GM19397 (cell line): ENCODE results near the gene ATP2B1.
"Not testable (repeated sequence)": the region's sequence is repeated elsewhere in the genome, so short reads cannot be mapped to it uniquely, and the experiment has no call there.

ENCODE experiments used
- ATAC-seq: cut with Tn5 transposase; IDR thresholded peaks from one replicate; pipeline ENCODE4 v1.9.1; 2021; ENCODE audit warnings: mild to moderate bottlenecking, moderate library complexity; ENCODE audit not compliant: unreplicated experiment

The ATP2B1 gene

GRCh38 chr12:89717759-89718523 is 9.3 kb upstream of the ATP2B1 start:
- no peak for ATAC-seq

- no peak for ATAC-seq
Measured at GRCh38 chr12:89712706-89713105, 4.1 kb upstream of the ATP2B1 start.

- no peak for ATAC-seq
Measured at GRCh38 chr12:89710873-89711750, 2.5 kb upstream of the ATP2B1 start.

GRCh38 chr12:89709995-89710872 is 1.6 kb upstream of the ATP2B1 start:
- ATAC-seq: no peak

GRCh38 chr12:89709157-89709994 is 738 bp upstream of the ATP2B1 start:
- peak; percentile 73 for ATAC-seq

GRCh38 chr12:89707703-89708564 is 704 bp downstream of the ATP2B1 start:
- peak; percentile 1 for ATAC-seq

GRCh38 chr12:89706986-89707702 is 1.5 kb downstream of the ATP2B1 start:
- ATAC-seq: no peak

DNA sequence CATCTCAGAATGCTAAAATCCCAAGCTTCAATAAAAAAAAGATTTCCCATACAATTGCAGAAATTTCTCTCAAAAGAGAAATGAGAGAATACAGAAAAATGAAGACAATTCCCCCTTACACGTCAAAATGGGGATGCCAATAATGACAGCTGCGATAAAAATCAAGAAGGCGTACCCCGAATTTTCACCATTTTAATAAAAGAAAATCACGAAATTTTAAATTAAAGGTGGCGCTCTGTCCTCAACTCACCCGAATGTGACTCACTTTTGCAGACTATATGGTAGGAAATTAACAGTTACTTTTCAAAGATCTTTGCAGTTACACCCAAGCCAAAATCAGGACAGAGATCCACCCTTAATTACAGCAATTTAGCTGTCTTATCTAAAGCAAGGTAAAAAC is 2.1 kb downstream of the ATP2B1 start:
- no peak for ATAC-seq

- no peak for ATAC-seq
Measured at GRCh38 chr12:89704457-89704856, 4.2 kb downstream of the ATP2B1 start.

DNA sequence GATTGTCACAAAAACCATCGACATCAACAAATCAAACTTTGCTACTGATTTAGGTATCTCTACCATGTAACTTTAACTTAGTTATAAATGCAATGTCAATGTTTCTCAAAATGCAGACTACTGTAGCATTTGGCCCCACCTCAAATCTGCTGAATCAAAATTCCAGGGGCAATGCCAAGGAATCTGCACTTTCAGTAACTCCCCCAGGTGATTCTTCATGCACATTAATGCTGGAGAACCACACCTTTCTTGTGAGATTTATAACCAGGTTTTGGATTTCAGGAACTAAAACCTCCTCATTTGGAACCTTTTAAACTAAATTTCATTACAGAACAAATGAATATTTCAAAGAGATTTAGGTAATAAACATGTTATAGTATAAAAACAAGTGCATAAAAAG is 4.9 kb downstream of the ATP2B1 start:
- ATAC-seq: no peak

DNA sequence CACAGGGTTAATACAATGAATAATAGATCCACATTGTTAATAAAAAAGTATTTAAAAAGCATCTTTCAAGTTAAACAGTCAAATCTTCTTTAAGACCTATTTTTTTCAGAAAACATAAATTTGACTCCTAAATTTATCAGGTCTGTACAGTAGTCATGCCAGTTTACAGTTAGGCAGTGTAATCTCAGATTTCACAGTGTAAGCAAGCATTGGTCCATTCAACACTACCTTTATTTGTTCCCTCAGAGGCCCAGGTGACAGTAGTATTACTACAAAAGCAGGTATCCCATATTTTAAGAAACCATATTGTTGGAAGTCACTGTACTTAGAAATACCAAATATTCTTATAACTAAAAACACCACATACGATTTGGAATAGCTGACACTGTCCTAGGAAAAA is 6.1 kb downstream of the ATP2B1 start:
- ATAC-seq: no peak

- ATAC-seq: no peak
Measured at GRCh38 chr12:89701606-89702206, 6.9 kb downstream of the ATP2B1 start.

DNA sequence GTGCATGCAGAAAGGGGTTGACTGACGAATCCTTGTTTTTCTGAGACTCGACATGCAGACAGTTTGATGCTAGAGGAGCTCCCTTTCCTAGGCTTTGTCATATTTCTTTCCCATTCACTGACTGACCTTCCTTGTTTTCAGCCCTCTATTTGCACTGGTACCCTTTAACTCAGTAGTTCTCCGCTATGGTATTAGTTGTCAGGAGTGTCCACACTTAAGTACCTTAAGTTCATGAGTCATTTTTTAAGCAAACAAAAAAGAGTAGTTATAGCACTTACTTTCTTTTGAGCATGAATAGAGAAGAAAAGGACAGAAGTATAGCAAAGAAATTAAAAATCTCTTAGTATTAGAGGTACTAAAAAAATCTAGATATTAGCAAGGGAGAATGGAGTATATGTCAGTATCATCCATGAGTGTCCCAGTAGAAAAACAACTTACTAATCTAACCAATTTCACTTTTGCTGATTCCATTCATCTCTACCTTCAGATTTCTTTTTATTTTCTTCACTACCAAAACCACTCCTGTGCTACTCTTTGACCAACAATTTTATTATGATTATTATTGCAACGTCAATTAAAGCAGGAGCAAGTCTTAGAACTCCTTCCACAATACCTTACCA is 8.3 kb downstream of the ATP2B1 start:
- ATAC-seq: no peak

- no peak for ATAC-seq
Measured at GRCh38 chr12:89698607-89699006, 10.0 kb downstream of the ATP2B1 start.

- ATAC-seq: not testable (repeated sequence)
Measured at GRCh38 chr12:89697728-89698127, 10.9 kb downstream of the ATP2B1 start.

DNA sequence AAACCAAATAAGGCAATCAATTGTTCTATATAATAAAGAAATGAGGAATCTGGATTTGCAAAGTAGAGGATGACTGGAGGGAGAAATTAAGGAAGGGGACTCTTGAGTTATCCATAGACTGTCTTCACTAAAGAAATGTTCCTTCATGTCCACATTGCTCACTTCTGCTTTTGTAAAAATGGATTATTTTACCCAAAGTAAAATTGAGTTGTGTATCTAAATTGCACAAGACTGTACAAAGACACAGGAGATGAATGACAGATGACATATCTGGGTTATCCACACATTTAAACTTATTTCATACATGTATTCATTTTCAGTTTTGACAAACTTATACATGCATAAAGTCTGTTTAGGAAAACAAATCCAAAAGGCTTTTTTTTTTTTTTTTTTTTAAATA is 11.3 kb downstream of the ATP2B1 start:
- ATAC-seq: no peak

DNA sequence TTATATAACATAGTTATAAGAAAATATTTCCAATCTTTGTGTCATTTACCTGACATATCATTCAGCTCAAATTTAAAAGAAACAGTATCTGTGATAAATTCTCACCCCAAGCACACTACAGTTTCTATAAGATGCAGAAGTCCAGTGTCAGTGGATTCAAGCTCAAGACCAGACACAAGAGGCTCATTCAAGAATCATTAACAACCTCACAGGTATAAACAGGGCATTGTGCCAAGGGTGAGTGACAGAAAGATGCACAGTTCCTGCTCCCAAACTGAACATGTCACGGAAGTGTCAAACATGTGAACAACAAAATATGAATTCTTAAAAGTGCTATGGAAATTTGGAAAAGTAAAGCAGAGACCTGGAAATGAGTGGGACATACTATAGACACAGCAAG is 12.8 kb downstream of the ATP2B1 start:
- peak; percentile 52 for ATAC-seq

- ATAC-seq: no peak
Measured at GRCh38 chr12:89695100-89695499, 13.5 kb downstream of the ATP2B1 start.
